BE2C (cell line): ENCODE data around the gene CPA4.

Experiments
- DNase-seq: peaks from one replicate; pipeline ENCODE4 v3.0.0-alpha.2; 2020
- H3K27me3 ChIP-seq: fragments of 250-450 bp; sonication (Bioruptor Pico); 2 replicates; pipeline ENCODE4 v1.5.1; 2020; ENCODE audit warnings: mild to moderate bottlenecking
- H3K36me3 ChIP-seq: fragments of 250-450 bp; sonication (Bioruptor Pico); 2 replicates; pipeline ENCODE4 v1.5.1; 2020; ENCODE audit warnings: mild to moderate bottlenecking
- H3K4me1 ChIP-seq: fragments of 250-450 bp; sonication (Bioruptor Pico); 2 replicates; pipeline ENCODE4 v1.5.1; 2020
- H3K4me3 ChIP-seq: 2 replicates; pipeline ENCODE4 v1.5.1; 2011; ENCODE audit warnings: low read depth, low read length
- H3K9me3 ChIP-seq: fragments of 250-450 bp; sonication (Bioruptor Pico); 2 replicates; pipeline ENCODE4 v1.5.1; 2020
- CTCF ChIP-seq: IDR thresholded peaks from 2 replicates; pipeline ENCODE4 v1.5.1; 2012; ENCODE audit warnings: mild to moderate bottlenecking, low read depth, low read length

The CPA4 gene

GRCh38 chr7:130332259-130333053 is 39.5 kb downstream of the CPA4 start:
- Histone ChIP-seq H3K4me1 (no peaks in the 10 kb centered on the region; the same call in 1 of the 2 replicates), H3K27me3 (no peaks in the 10 kb centered on the region), H3K4me3 (no peak overlapping the region), H3K9me3 (no peaks in the 10 kb centered on the region), H3K36me3 (no peaks in the 10 kb centered on the region)
- DNase-seq, result no peak
- no peak for TF ChIP-seq CTCF

GRCh38 chr7:130333832-130334231 is 40.9 kb downstream of the CPA4 start:
- no peak for TF ChIP-seq CTCF
- Histone ChIP-seq H3K36me3 (no peaks in the 10 kb centered on the region), H3K4me1 (no peaks in the 10 kb centered on the region; the same call in 1 of the 2 replicates), H3K27me3 (no peaks in the 10 kb centered on the region), H3K9me3 (no peaks in the 10 kb centered on the region), H3K4me3 (no peak overlapping the region)
- no peak for DNase-seq

- Histone ChIP-seq H3K27me3 (no peaks in the 10 kb centered on the region), H3K4me3 (no peak overlapping the region), H3K4me1 (no peaks in the 10 kb centered on the region; the same call in 1 of the 2 replicates), H3K36me3 (no peaks in the 10 kb centered on the region), H3K9me3 (no peaks in the 10 kb centered on the region)
- TF ChIP-seq CTCF, result no peak
- DNase-seq, result no peak
These were observed 41.3 kb downstream of the CPA4 start for GRCh38 chr7:130334274-130334673.

GRCh38 chr7:130337410-130337971 is 44.5 kb downstream of the CPA4 start:
- Histone ChIP-seq H3K9me3 (no peaks in the 10 kb centered on the region), H3K4me3 (no peak overlapping the region), H3K36me3 (no peaks in the 10 kb centered on the region), H3K4me1 (no peaks in the 10 kb centered on the region), H3K27me3 (no peaks in the 10 kb centered on the region)
- DNase-seq, result no peak
- TF ChIP-seq CTCF, result no peak

GRCh38 chr7:130338233-130338632 is 45.3 kb downstream of the CPA4 start:
- no peaks in the 10 kb centered on the region for H3K9me3 ChIP-seq
- H3K27me3 ChIP-seq, result no peaks in the 10 kb centered on the region
- no peaks in the 10 kb centered on the region for H3K4me1 ChIP-seq
- H3K36me3 ChIP-seq, result no peaks in the 10 kb centered on the region
- TF ChIP-seq CTCF, result no peak
- no peak for DNase-seq
- no peak overlapping the region for H3K4me3 ChIP-seq

- no peaks in the 10 kb centered on the region for H3K36me3 ChIP-seq
- H3K4me3 ChIP-seq, result no peak overlapping the region
- TF ChIP-seq CTCF, result no peak
- DNase-seq, result no peak
- H3K9me3 ChIP-seq, result no peaks in the 10 kb centered on the region
- no peaks in the 10 kb centered on the region for H3K4me1 ChIP-seq
- H3K27me3 ChIP-seq, result no peaks in the 10 kb centered on the region
These were observed 48.9 kb downstream of the CPA4 start for GRCh38 chr7:130341882-130342281.
